Upper lobe of left lung (tissue), 6 donors: ENCODE results near the gene LYPD5. TPM values are rescaled to one million over a fixed set of nuclear protein-coding genes. Genes with fewer than 3 reads are reported as not detected.
A peak's percentile ranks its signal among the peaks of the same experiment; 100 is the strongest.
"Not testable (repeated sequence)": the region's sequence is repeated elsewhere in the genome, so short reads cannot be mapped to it uniquely, and the experiment has no call there.

Source experiments
- ATAC-seq, 2 donors: fragments of 200-7000 bp; cut with Tn5 transposase; one replicate each; pipeline ENCODE4 v1.9.1; 2022; ENCODE audit warnings: mild to moderate bottlenecking in 2 of 2, moderate library complexity in 2 of 2; ENCODE audit not compliant: low FRiP score in 2 of 2
- DNase-seq, 2 donors: peaks; one replicate each; pipeline ENCODE4 v3.0.0-alpha.2; 2019 to 2020
- H3K27ac ChIP-seq, 4 donors: fragments of 200-600 bp; sonication (generic); one replicate each; pipeline ENCODE4 v1.5.1; 2016 to 2019
- H3K27me3 ChIP-seq, 4 donors: fragments of 200-600 bp; sonication (generic); one replicate each; pipeline ENCODE4 v1.5.1; 2017 to 2019
- H3K36me3 ChIP-seq, 4 donors: fragments of 200-600 bp; sonication (generic); one replicate each; pipeline ENCODE4 v1.5.1; 2016 to 2019
- H3K4me1 ChIP-seq, 4 donors: fragments of 200-600 bp; sonication (generic); one replicate each; pipeline ENCODE4 v1.5.1; 2018 to 2019
- H3K4me3 ChIP-seq, 4 donors: fragments of 200-600 bp; sonication (generic); one replicate each; pipeline ENCODE4 v1.5.1; 2017 to 2019; ENCODE audit warnings: mild to moderate bottlenecking in 2 of 4, moderate library complexity in 1 of 4
- H3K9me3 ChIP-seq, 4 donors: fragments of 200-600 bp; sonication (generic); one replicate each; pipeline ENCODE4 v1.5.1; 2018 to 2019
- EP300 ChIP-seq, 4 donors: sonication (generic); formaldehyde crosslinking; IDR thresholded peaks; one replicate each; pipeline ENCODE4 v1.5.1; 2017; ENCODE audit warnings: antibody characterized with exemption in 4 of 4, control low read depth in 2 of 4
- POLR2A ChIP-seq, 4 donors: fragments of 450-650 bp; IDR thresholded peaks; one replicate each; pipeline ENCODE4 v1.5.1; 2016 to 2017; ENCODE audit warnings: antibody characterized with exemption in 4 of 4, mild to moderate bottlenecking in 2 of 4
- POLR2AphosphoS5 ChIP-seq, 2 donors: sonication (generic); formaldehyde crosslinking; IDR thresholded peaks; one replicate each; pipeline ENCODE4 v1.5.1; 2017; ENCODE audit warnings: antibody characterized with exemption in 2 of 2
- WGBS, 2 donors: methylation state at CpG; one replicate each; pipeline ENCODE4 v1.1.5; 2017 to 2018; 5-methylcytosine and 5-hydroxymethylcytosine counted together
- total RNA-seq, 6 donors: library from RNA; depleted of rRNA in 4 of 6; stranded (reverse); fragments of >200 nt in 4 of 6; gene quantifications; one replicate each; pipeline versions ENCODE4 v1.1.0 to v1.2.1, GENCODE V29; 2016 to 2021
- TF ChIP-seq, protein P1 (sequence below), 6 experiments: fragments of 450-650 bp in 4 of 6; fragments of 200-600 bp in 2 of 6; sonication (generic) in 2 of 6; IDR thresholded peaks; one replicate each; pipeline ENCODE4 v1.5.1; 2016 to 2019; ENCODE audit warnings: antibody characterized with exemption in 6 of 6
- donor health status: DM: no; HTN: no; CAD: no; lungs with moderate emphysema.
- donor health status: DM: no; HTN: yes; CAD: no; lungs with severe emphysema.

LYPD5 gene
- total RNA-seq, 6 donors from 2014 or later, result 2.7 to 9.9 (median 6.0) TPM

DNA sequence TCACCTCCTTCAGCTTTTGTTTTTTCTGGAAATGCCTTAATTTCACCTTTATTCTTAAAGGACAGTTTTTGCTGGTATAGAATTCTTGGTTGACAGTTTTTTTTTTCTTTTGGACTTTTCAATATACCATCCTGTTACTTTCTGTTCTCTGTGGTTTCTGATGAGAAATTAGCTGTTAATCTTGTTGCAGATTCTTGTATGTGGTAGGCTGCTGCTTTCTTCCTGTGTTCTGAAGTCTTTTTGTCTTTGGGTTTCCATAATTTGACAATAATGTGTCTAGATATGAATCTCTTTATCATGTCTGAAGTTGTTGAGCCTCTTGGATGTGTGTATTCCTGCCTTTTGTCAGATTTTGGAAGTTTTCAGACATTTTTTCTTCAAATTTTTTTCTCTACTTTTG lies 36.9 kb upstream of the LYPD5 start:
- no peaks in the 10 kb centered on the region for H3K4me1 ChIP-seq
- no peak for ATAC-seq
- H3K27ac ChIP-seq, result no peak overlapping the region
- peaks cover 30 to 100% (median 83%) of the 10 kb centered on the region in 4 donors for H3K36me3 ChIP-seq
- no peak for DNase-seq
- H3K9me3 ChIP-seq, result peaks cover 75 to 93% (median 78%) of the 10 kb centered on the region in 4 donors
- no peaks in the 10 kb centered on the region for H3K27me3 ChIP-seq
- H3K4me3 ChIP-seq, result no peak overlapping the region
- TF ChIP-seq POLR2A (IDR thresholded peaks at IDR 0.05) (no peak), EP300 (IDR thresholded peaks at IDR 0.05) (no peak), POLR2AphosphoS5 (IDR thresholded peaks at IDR 0.05) (no peak)
- TF ChIP-seq, protein P1, sequence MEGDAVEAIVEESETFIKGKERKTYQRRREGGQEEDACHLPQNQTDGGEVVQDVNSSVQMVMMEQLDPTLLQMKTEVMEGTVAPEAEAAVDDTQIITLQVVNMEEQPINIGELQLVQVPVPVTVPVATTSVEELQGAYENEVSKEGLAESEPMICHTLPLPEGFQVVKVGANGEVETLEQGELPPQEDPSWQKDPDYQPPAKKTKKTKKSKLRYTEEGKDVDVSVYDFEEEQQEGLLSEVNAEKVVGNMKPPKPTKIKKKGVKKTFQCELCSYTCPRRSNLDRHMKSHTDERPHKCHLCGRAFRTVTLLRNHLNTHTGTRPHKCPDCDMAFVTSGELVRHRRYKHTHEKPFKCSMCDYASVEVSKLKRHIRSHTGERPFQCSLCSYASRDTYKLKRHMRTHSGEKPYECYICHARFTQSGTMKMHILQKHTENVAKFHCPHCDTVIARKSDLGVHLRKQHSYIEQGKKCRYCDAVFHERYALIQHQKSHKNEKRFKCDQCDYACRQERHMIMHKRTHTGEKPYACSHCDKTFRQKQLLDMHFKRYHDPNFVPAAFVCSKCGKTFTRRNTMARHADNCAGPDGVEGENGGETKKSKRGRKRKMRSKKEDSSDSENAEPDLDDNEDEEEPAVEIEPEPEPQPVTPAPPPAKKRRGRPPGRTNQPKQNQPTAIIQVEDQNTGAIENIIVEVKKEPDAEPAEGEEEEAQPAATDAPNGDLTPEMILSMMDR (IDR thresholded peaks at IDR 0.05), result no peak

- ATAC-seq (peak; percentile 95 to 99), DNase-seq (peak; percentile 81 to 93)
- TF ChIP-seq, protein P1 (IDR thresholded peaks at IDR 0.05), result no peak
- TF ChIP-seq POLR2AphosphoS5 (IDR thresholded peaks at IDR 0.05) (peak in 1 of 2 donors; percentile 47), POLR2A (IDR thresholded peaks at IDR 0.05) (no peak)
- peaks cover 0 to 6% (median 2%) of the 10 kb centered on the region in 4 donors for H3K9me3 ChIP-seq
- H3K27me3 ChIP-seq, result no peaks in the 10 kb centered on the region
- peaks cover 0 to 36% (median 17%) of the 10 kb centered on the region in 4 donors for H3K36me3 ChIP-seq
- peaks cover 5 to 11% (median 8%) of the 10 kb centered on the region in 4 donors for H3K4me1 ChIP-seq
- H3K27ac ChIP-seq, result peak within 1 kb of the TSS; percentile 31 to 81 (median 65)
- 10 to 17% methylated on average over 25 to 46 of the region's 46 CpGs for whole genome bisulfite sequencing, 2 donors
- peak within 1 kb of the TSS; percentile 52 to 73 (median 65) for H3K4me3 ChIP-seq
Observed at GRCh38 chr19:43826787-43827754, 24.8 kb upstream of the LYPD5 start, which contains the start of gene ZNF283. ZNF283 (plus strand) TSS chr19:43827321; CDS start chr19:43833505, 6,184 bp downstream.

DNA sequence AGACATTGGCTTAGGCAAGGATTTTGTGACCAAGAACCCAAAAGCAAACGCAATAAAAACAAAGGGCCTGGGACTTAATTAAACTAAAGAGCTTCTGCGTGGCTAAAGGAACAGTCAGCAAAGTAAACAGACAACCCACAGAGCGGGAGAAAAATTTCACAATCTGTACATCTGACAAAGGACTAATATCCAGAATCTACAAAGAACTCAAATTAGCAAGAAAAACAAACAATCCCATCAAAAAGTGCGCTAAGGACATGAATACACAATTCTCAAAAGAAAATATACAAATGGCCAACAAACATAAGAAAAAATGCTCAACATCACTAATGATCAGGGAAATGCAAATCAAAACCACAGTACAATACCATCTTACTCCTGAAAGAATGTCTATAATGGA lies 22.3 kb upstream of the LYPD5 start:
- Histone ChIP-seq H3K36me3 (peaks cover 0 to 13% (median 8%) of the 10 kb centered on the region in 4 donors), H3K4me1 (peaks cover 5 to 20% (median 12%) of the 10 kb centered on the region in 4 donors)
- not testable (repeated sequence) for H3K4me3 ChIP-seq, ATAC-seq, H3K27me3 ChIP-seq, H3K9me3 ChIP-seq, H3K27ac ChIP-seq, DNase-seq
- 65 to 68% methylated on average over 4 of the region's 4 CpGs for WGBS, 2 donors

- 82 to 89% methylated on average over 3 of the region's 3 CpGs for WGBS, 2 donors
- not testable (repeated sequence) for H3K27ac ChIP-seq, ATAC-seq
Observed at GRCh38 chr19:43823856-43824255, 21.6 kb upstream of the LYPD5 start.

GRCh38 chr19:43820884-43821215 lies 18.6 kb upstream of the LYPD5 start:
- Histone ChIP-seq H3K36me3 (no peaks in the 10 kb centered on the region), H3K4me3 (peak overlapping the region in 3 of 4 donors; percentile 31 to 57 (median 44)), H3K9me3 (no peaks in the 10 kb centered on the region), H3K4me1 (peaks cover 0 to 10% (median 3%) of the 10 kb centered on the region in 4 donors), H3K27me3 (no peaks in the 10 kb centered on the region), H3K27ac (no peak overlapping the region)
- WGBS, 2 donors, result 30 to 35% methylated on average over 5 of the region's 5 CpGs
- no peak for ATAC-seq
- no peak for DNase-seq
- TF ChIP-seq POLR2A (IDR thresholded peaks at IDR 0.05) (no peak), POLR2AphosphoS5 (IDR thresholded peaks at IDR 0.05) (no peak), EP300 (IDR thresholded peaks at IDR 0.05) (no peak)
- TF ChIP-seq, protein P1 (IDR thresholded peaks at IDR 0.05), result no peak

More at GRCh38 chr19:43823856-43824255, 21.6 kb upstream of the LYPD5 start:
- DNase-seq, H3K4me3 ChIP-seq, H3K36me3 ChIP-seq, H3K27me3 ChIP-seq, H3K9me3 ChIP-seq: not testable (repeated sequence)
- H3K4me1 ChIP-seq, result peaks cover 5 to 20% (median 12%) of the 10 kb centered on the region in 4 donors
